GM18520 (cell line): ENCODE data around the gene SETD1A.
A peak's percentile ranks its signal among the peaks of the same experiment; 100 is the strongest.
"Not testable (repeated sequence)": the region's sequence is repeated elsewhere in the genome, so short reads cannot be mapped to it uniquely, and the experiment has no call there.

Source experiments
- ATAC-seq: cut with Tn5 transposase; IDR thresholded peaks from one replicate; pipeline ENCODE4 v1.9.1; 2021; ENCODE audit not compliant: unreplicated experiment

The SETD1A gene

DNA sequence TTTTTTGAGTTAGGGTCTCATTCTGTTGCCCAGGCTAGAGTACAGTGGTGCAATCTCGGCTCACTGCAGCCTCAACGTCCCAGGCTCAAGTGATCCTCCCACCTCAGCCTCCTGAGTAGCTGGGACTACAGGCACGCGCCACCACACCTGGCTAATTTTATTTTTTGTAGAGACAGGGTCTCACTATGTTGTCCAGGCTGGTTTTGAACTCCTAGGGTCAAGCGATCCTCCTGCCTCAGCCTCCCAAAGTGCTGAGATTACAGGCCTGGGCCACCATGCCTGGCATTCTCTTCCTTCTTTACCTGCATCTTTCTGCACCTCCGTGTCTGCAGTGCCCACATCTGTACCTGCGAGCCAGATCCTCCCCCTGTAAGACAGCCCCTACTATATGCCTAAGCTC, 54.3 kb downstream of the SETD1A start:
- ATAC-seq = not testable (repeated sequence)

DNA sequence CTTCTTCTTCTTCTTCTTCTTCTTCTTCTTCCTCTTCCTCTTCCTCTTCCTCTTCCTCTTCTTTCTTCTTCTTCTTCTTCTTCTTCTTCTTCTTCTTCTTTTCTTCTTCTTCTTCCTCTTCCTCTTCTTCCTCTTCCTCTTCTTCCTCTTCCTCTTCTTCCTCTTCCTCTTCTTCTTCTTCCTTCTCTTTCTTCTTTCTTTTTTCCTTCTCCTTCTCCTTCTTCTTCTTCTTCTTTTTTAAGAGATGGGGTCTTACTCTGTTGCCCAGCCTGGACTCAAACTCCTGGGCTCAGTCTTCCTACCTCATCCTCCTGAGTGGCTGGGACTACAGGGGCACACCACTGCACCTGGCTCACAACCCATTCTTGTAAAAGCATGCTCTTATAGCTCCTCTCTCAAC, 55.7 kb downstream of the SETD1A start:
- ATAC-seq = not testable (repeated sequence)

DNA sequence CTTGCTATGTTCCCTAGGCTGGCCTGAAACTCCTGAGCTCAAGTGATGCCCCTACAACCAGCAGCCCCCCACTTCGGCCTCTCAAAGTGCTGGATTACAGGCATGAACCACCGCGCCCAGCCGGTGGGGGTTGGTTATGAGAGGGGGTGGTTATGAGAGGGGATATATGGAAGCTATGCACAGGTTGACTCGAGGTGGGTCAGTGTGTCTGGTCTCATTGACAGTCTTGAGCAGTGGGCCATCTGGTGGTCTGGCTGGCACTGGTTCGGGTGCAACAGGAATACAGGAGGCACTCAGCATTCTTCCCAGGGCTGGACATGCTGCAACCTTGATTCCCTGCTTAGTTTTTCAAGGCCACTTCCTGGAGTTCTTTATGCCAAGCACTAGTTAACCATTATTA, 58.5 kb downstream of the SETD1A start:
- ATAC-seq = no peak

DNA sequence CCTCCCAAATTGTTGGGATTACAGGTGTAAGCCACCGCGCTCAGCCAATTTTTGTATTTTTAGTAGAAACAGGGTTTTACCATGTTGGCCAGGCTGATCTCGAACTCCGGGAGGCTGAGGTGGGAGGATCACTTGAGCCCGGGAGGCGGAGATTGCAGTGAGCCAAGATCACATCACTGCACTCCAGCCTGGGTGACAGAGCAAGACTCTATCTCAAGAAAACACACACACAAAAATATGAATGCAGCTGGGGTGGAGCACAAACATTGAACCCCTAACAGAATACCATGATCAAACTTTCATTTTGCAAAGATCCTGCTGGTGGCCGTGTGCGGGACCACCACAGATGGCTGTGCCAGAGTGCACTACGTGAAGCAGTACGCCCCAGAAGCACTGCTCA, 60.2 kb downstream of the SETD1A start:
- ATAC-seq = not testable (repeated sequence)

DNA sequence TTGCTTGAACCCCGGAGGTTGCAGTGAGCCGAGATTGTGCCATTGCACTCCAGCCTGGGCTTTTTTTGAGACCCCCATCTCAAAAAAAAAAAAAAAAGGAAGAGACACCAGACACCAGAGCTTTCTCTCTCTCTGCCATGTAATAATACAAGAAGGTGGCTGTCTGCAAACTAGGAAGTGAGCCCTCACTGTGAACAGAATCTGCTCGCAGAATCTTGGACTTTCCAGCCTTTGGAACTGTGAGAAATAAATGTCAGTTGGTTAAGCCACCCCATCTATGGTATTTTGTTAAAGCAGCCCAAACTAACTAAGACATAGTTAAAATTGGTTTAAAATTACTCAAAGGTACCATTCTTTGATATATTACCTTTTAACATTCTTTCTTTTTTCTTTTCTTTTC, 63.0 kb downstream of the SETD1A start:
- ATAC-seq = no peak

DNA sequence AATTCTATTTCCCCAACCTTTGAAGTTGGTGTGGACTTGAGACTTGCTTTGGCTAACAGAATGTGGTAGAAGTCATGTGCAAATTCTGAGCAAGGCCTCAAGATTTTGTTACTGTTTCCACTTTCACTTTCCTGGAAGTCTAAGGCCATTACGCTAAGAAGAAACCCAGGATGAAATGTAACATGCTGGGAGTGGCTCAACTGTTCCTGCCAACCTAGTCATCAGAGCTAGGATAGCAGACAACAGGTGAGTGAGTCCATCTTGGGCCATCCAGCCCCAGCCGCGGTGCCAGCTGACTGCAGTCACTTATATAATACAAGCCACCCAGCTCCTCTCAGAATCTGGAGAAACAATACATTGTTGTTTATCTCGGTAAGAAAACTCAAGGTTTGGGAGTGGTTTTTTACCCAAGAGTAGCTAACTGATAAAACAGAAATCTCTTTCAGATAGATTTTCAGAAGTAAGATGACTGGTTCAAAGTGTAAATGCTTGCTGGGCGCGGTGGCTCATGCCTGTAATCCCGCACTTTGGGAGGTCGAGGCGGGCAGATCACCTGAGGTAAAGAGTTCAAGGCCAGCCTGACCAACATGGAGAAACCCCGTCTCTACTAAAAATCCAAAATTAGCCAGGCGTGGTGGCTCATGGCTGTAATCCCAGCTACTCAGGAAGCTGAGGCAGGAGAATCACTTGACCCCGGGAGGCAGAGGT, 65.1 kb downstream of the SETD1A start:
- no peak for ATAC-seq

DNA sequence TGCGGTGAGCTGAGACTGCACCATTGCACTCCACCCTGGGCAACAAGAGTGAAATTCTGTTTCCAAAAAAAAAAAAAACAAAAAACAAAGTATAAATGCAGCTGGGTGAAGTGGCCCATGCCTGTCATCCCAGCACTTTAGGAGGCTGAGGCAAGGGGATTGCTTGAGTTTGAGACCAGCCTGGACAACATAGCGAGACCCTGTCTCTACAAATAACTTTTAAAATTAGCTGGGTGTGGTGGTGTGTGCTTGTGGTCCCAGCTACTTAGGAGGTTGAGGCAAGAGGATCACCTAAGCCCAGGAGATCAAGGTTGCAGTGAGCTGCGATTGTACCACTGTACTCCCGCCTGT, 65.7 kb downstream of the SETD1A start:
- no peak for ATAC-seq

DNA sequence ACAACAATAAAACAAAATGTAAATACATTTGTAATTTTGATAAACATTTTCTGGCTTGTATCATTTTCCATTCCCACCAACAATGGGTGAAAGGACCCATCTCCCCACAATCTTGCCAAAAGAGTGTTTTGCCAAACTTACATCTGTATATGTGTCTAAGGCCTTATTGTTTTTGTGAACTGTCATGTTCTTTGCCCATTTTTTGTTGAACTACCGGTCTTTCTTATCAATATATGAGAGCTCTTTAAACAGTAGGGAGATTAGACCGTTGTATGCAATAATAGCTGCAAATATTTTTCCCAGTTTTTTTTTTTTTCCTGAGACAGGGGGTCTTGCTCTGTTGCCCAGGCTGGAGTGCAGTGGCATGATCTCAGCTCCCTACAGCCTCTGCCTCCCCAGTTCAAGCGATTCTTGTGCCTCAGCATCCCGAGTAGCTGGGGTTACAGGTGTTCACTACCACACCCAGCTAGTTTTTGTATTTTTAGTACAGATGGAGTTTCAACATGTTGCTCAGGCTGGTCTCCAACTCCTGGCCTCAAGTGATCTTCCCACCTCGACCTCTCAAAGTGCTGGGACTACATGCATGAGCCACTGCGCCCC, 66.2 kb downstream of the SETD1A start:
- ATAC-seq = no peak

DNA sequence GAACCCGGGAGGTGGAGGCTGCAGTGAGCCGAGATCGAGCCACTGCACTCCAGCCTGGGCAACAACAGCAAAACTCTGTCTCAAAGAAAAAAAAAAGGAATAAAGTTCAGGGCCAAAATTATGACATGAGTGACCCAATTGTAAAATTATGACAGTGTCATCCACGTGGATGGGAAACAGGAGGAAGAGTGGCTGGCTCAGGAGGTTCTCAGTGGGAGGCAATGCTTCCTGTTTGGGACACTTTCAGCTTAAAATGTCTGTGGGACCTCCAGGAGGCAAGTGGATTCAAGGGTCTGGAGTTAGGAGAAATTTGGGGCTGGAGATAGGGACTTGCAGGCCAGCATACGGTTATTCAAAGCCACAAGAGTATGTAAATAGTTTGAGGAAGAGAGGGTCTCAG, 67.8 kb downstream of the SETD1A start:
- no peak for ATAC-seq

DNA sequence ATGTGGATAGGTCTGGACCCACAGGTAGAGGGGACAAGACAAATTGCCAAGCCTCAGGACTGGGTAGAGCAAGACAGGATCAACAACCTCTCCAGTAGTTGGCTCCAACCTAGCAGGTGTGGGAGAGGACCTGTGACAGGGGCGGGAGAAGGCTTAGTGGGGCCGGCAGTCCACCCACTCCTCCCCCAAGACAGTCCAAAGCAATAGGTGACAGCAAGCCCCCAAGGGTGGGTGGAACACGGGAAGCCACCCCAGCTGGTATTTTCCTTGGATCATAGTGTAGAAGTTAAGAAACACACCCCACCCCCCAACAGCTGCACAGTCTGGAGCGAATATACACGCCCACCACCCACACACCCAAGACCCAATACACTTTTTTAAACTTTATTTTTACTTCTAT, 71.7 kb downstream of the SETD1A start:
- ATAC-seq = no peak

DNA sequence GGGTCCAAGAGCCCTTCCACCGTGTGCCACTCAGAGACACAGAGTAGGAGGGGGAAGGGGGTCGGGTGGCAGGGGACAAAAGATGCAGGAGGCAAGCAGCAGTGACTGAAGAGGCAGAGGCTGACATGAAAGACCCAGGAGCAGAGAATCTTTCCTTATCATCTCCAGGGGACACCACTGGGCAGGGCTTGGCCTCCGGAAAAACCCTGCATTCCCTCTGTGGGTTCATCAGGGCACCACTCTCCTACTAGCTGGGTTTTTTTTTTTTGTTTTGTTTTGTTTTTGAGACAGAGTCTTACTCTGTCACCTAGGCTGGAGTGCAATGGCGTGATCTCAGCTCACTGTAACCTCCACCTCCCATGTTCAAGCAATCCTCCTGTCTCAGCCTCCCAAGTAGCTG, 73.7 kb downstream of the SETD1A start:
- ATAC-seq = no peak

DNA sequence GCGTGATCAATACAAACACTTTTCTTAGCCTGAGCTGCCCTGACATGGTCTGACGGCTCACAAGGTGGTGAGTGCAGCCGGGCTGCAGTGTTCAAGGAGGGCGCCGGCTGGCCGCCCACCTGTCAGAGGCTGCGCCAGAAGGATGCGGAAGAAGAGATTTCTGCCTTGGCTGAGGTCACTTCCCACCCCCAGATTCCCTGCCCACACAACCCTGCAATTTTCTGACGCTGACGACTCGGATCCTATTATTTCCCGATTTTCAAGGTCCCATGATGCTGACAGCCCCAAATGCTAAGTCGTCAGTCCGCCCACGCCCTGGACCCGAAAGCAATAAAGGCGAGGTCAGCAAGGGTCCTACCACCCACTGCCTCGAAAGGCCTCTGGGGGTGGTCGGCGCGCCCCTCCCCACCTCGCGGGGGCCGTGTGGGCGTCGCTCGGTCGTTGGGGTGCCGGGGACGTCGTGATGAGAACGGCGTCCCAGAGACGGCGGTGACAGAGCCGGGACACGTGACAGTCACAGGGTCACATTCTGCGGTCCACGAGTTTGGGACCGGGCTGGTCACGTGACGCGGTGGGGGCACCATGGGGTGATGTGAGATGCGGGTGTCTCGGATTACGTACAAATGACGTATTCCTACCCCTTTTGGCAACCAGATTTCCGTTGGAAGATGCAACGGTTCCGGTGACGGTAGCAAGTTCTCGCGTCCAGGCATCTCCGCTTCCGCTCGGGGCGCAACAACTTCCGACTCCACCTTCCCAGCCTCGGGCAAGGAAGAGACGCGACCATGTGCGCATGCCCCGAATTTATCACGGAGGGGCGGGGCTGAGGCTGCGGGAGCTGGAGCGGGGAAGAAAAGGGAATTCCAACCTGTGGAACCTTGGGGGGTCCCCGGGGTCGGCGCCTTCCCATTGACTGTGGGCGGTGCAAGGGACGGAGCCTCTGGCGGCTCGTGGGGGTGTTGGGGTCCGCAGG, 75.5 kb downstream of the SETD1A start, which contains the start of gene STX4:
Gene STX4, plus strand, starts transcription at position 823 of the 973 bp plus-strand sequence. CDS start 248 bp downstream, outside the sequence.
- peak; percentile 76 for ATAC-seq

DNA sequence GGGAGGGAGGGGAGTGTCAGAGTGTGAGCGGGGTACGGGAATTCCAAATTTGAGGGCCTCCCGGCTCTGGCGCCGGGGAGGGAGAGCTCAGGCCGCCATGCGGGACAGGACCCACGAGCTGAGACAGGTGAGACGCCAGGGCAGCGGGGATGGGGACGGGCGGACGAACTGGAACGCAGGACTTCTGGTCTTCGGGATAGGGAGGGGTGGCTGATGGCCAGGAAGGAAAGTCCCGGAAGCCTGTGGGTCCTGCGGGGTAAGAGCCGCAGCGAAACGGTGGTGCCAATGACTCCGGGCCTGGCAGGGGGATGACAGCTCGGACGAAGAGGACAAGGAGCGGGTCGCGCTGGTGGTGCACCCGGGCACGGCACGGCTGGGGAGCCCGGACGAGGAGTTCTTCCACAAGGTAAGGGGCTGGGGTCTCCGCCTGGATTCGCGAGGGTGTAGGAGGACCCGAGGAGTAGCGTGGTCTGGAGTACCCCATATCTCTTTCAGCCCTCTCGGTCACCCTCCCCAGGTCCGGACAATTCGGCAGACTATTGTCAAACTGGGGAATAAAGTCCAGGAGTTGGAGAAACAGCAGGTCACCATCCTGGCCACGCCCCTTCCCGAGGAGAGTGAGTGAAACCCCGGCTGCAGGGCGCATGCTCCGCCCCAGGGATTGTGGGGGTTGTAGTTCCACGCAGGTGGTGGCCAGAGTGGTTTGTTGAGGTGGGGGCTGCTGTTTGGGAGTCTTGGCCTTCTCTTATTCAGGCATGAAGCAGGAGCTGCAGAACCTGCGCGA, 76.3 kb downstream of the SETD1A start:
- peak; percentile 38 for ATAC-seq
